Spleen (tissue), 11 donors: ENCODE data around the gene ATG10. TPM values are rescaled to one million over a fixed set of nuclear protein-coding genes. Genes with fewer than 3 reads are reported as not detected.
A peak's percentile ranks its signal among the peaks of the same experiment; 100 is the strongest.
"Not testable (repeated sequence)": the region's sequence is repeated elsewhere in the genome, so short reads cannot be mapped to it uniquely, and the experiment has no call there.

Source experiments
- DNase-seq: peaks from one replicate; pipeline ENCODE4 v3.0.0-alpha.2; 2020
- H3K27ac ChIP-seq, 8 donors: fragments of 200-600 bp; sonication (generic) in 7 of 8; 1 replicate in 4 of 8; 2 replicates in 4 of 8; pipeline versions ENCODE4 v1.5.0 to v1.8.0; 2016 to 2021; ENCODE audit warnings: inconsistent platforms in 4 of 8, mild to moderate bottlenecking in 4 of 8, moderate library complexity in 1 of 8
- H3K27me3 ChIP-seq, 7 donors: fragments of 200-600 bp; sonication (generic) in 6 of 7; replicated peaks in 1 of 7; 1 replicate in 4 of 7; 2 replicates in 3 of 7; pipeline versions ENCODE4 v1.5.0 to v1.8.0; 2016 to 2021; ENCODE audit warnings: inconsistent platforms in 3 of 7, mild to moderate bottlenecking in 1 of 7
- H3K36me3 ChIP-seq, 6 donors: fragments of 200-600 bp; sonication (generic) in 5 of 6; 1 replicate in 4 of 6; 2 replicates in 2 of 6; pipeline versions ENCODE4 v1.5.0 to v1.8.0; 2016 to 2021; ENCODE audit warnings: inconsistent platforms in 2 of 6
- H3K4me1 ChIP-seq, 6 donors: fragments of 200-600 bp; sonication (generic) in 5 of 6; 1 replicate in 3 of 6; 2 replicates in 3 of 6; pipeline versions ENCODE4 v1.5.0 to v1.8.0; 2016 to 2021; ENCODE audit warnings: inconsistent platforms in 3 of 6
- H3K4me3 ChIP-seq, 8 donors: fragments of 200-600 bp; sonication (generic) in 7 of 8; 1 replicate in 4 of 8; 2 replicates in 4 of 8; pipeline versions ENCODE4 v1.5.0 to v1.8.0; 2016 to 2021; ENCODE audit warnings: inconsistent platforms in 4 of 8, mild to moderate bottlenecking in 4 of 8, moderate library complexity in 2 of 8
- H3K9me3 ChIP-seq, 8 donors: fragments of 200-600 bp; sonication (generic) in 7 of 8; 1 replicate in 4 of 8; 2 replicates in 4 of 8; pipeline versions ENCODE4 v1.5.0 to v1.8.0; 2016 to 2021; ENCODE audit warnings: inconsistent platforms in 4 of 8
- CTCF ChIP-seq, 11 experiments: fragments of 200-600 bp in 7 of 11; fragments of 450-650 bp in 4 of 11; sonication (generic) in 4 of 11; IDR thresholded peaks in 8 of 11; conservative IDR thresholded peaks in 3 of 11; 1 replicate in 7 of 11; 2 replicates in 4 of 11; pipeline versions ENCODE4 v1.4.0 to v1.8.0; 2016 to 2021; ENCODE audit warnings: antibody characterized with exemption in 11 of 11, inconsistent platforms in 4 of 11, mild to moderate bottlenecking in 1 of 11
- POLR2A ChIP-seq, 3 donors: fragments of 450-650 bp; IDR thresholded peaks; one replicate each; pipeline ENCODE4 v1.5.1; 2017; ENCODE audit warnings: antibody characterized with exemption in 3 of 3, mild to moderate bottlenecking in 1 of 3
- POLR2AphosphoS5 ChIP-seq, 3 donors: sonication (generic); formaldehyde crosslinking; IDR thresholded peaks; one replicate each; pipeline ENCODE4 v1.5.1; 2017; ENCODE audit warnings: antibody characterized with exemption in 3 of 3
- WGBS, 5 donors: extraction: QIAGEN DNeasy Blood & Tissue Kit in 3 of 5; methylation state at CpG; one replicate each; pipeline versions ENCODE4 v1.1.5 to v1.1.7; 2013 to 2018; 5-methylcytosine and 5-hydroxymethylcytosine counted together
- intact Hi-C: fragments of 100-400 bp; cut with DNase I; formaldehyde crosslinking; loops from one replicate; pipeline ENCODE4 v1.15.0; 2023; ENCODE audit warnings: low total_unique reads
- polyA plus RNA-seq, 3 donors: library from polyadenylated mRNA; stranded (reverse); fragments of 200-250 nt; gene quantifications; one replicate each; pipeline ENCODE4 v1.2.1, GENCODE V29; 2013
- total RNA-seq, 7 donors: library from RNA; depleted of rRNA in 3 of 7; stranded (reverse); fragments of >200 nt in 3 of 7; fragmentation: NEBNext Ultra II Directional in 4 of 7; extraction: Animal tissue kit (Norgen Biotek cat#: 25700) in 4 of 7; gene quantifications; one replicate each; pipeline versions ENCODE4 v1.1.0 to v1.2.1, GENCODE V29; 2016 to 2021
- donor health status: healthy with polysubstance abuse.
- donor health status: DM: no; HTN: no; CAD: no; lungs with moderate emphysema.
- donor health status: DM: no; HTN: no; CAD: no.
- donor health status: Bipolar disorder and iron deficiency.
- donor health status: healthy.
- donor health status: DM: no; HTN: no; CAD: no.
- donor health status: DM: yes; HTN: yes; CAD: no.

ATG10 gene
- total and polyA plus RNA-seq, 10 donors, result 1.7 to 9.1 (median 5.0) TPM

GRCh38 chr5:81942746-81943145 is 29.1 kb upstream of the ATG10 start:
- Histone ChIP-seq H3K9me3 (peaks cover 0 to 40% (median 29%) of the 10 kb centered on the region in 8 donors), H3K27me3 (no peaks in the 10 kb centered on the region), H3K27ac (no peak overlapping the region), H3K4me1 (no peaks in the 10 kb centered on the region), H3K4me3 (no peak overlapping the region), H3K36me3 (no peaks in the 10 kb centered on the region)
- WGBS, 5 donors, result 86 to 98% (median 93%) methylated on average over 1 of the region's 1 CpG
- intact Hi-C loops, result no loop called here
- DNase-seq, result no peak
- no peak for TF ChIP-seq POLR2A (IDR thresholded peaks at IDR 0.05)
- no peak for TF ChIP-seq CTCF (IDR thresholded peaks at IDR 0.05 in 8 of 11, conservative IDR thresholded peaks at IDR 0.05 in 3 of 11)
- TF ChIP-seq POLR2AphosphoS5 (IDR thresholded peaks at IDR 0.05), result no peak

GRCh38 chr5:81948349-81948748 is 23.5 kb upstream of the ATG10 start:
- Histone ChIP-seq H3K9me3 (peaks cover 0 to 10% (median 9%) of the 10 kb centered on the region in 8 donors), H3K27ac (no peak overlapping the region), H3K27me3 (no peaks in the 10 kb centered on the region), H3K4me1 (peaks cover 0 to 4% (median 0%) of the 10 kb centered on the region in 6 donors), H3K36me3 (no peaks in the 10 kb centered on the region), H3K4me3 (no peak overlapping the region)
- no peak for TF ChIP-seq POLR2A (IDR thresholded peaks at IDR 0.05)
- no peak for TF ChIP-seq POLR2AphosphoS5 (IDR thresholded peaks at IDR 0.05)
- no peak for TF ChIP-seq CTCF (IDR thresholded peaks at IDR 0.05 in 8 of 11, conservative IDR thresholded peaks at IDR 0.05 in 3 of 11)
- 65 to 90% (median 72%) methylated on average over 3 of the region's 3 CpGs for WGBS, 5 donors
- no peak for DNase-seq
- intact Hi-C loops, result no loop called here

- H3K27ac ChIP-seq, result no peak overlapping the region
- TF ChIP-seq CTCF (IDR thresholded peaks at IDR 0.05 in 8 of 11, conservative IDR thresholded peaks at IDR 0.05 in 3 of 11) (no peak), POLR2A (IDR thresholded peaks at IDR 0.05) (no peak), POLR2AphosphoS5 (IDR thresholded peaks at IDR 0.05) (no peak)
- H3K27me3 ChIP-seq, result no peaks in the 10 kb centered on the region
- WGBS, 5 donors, result 86 to 94% (median 90%) methylated on average over 3 of the region's 3 CpGs
- DNase-seq, result no peak
- H3K9me3 ChIP-seq, result no peaks in the 10 kb centered on the region
- H3K4me3 ChIP-seq, result no peak overlapping the region
- peaks cover 0 to 4% (median 0%) of the 10 kb centered on the region in 6 donors for H3K4me1 ChIP-seq
- H3K36me3 ChIP-seq, result no peaks in the 10 kb centered on the region
- intact Hi-C loops, result no loop called here
Measured at GRCh38 chr5:81949462-81949861, 22.4 kb upstream of the ATG10 start.

- Histone ChIP-seq H3K4me3 (no peak overlapping the region), H3K27me3 (no peaks in the 10 kb centered on the region), H3K27ac (peak overlapping the region in 7 of 8 donors; percentile 10 to 67 (median 54)), H3K9me3 (no peaks in the 10 kb centered on the region), H3K4me1 (peaks cover 0 to 4% (median 0%) of the 10 kb centered on the region in 6 donors), H3K36me3 (no peaks in the 10 kb centered on the region)
- no peak for DNase-seq
- 40 to 88% (median 67%) methylated on average over 1 of the region's 1 CpG for WGBS, 5 donors
- intact Hi-C loops, result no loop called here
- no peak for TF ChIP-seq POLR2AphosphoS5 (IDR thresholded peaks at IDR 0.05)
- no peak for TF ChIP-seq POLR2A (IDR thresholded peaks at IDR 0.05)
- no peak for TF ChIP-seq CTCF (IDR thresholded peaks at IDR 0.05 in 8 of 11, conservative IDR thresholded peaks at IDR 0.05 in 3 of 11)
Measured at GRCh38 chr5:81950996-81951395, 20.8 kb upstream of the ATG10 start.

GRCh38 chr5:81954796-81955195 is 17.0 kb upstream of the ATG10 start:
- 64 to 80% (median 76%) methylated on average over 8 of the region's 8 CpGs for WGBS, 5 donors

GRCh38 chr5:81958129-81958528 is 13.7 kb upstream of the ATG10 start:
- H3K27me3 ChIP-seq, H3K4me1 ChIP-seq, DNase-seq, H3K9me3 ChIP-seq, intact Hi-C loops, H3K36me3 ChIP-seq, H3K27ac ChIP-seq, H3K4me3 ChIP-seq: not testable (repeated sequence)
- 86 to 92% (median 89%) methylated on average over 2 of the region's 2 CpGs for WGBS, 5 donors

More at GRCh38 chr5:81954796-81955195, 17.0 kb upstream of the ATG10 start:
- H3K4me3 ChIP-seq, H3K36me3 ChIP-seq, DNase-seq, intact Hi-C loops, H3K27ac ChIP-seq, H3K9me3 ChIP-seq, H3K4me1 ChIP-seq, H3K27me3 ChIP-seq: not testable (repeated sequence)
